H1 (cell line): Measurements from ENCODE around the gene KRTAP9-1.

Experiments
- CEBPB ChIP-seq: IDR thresholded peaks from 2 replicates; pipeline ENCODE4 v1.6.1; 2012; ENCODE audit warnings: low read depth, low read length
- HDAC6 ChIP-seq: IDR thresholded peaks from one replicate; pipeline ENCODE4 v1.7.1; 2012; ENCODE audit warnings: low read depth, mild to moderate bottlenecking, inconsistent platforms, low read length, moderate library complexity
- MAFK ChIP-seq: IDR thresholded peaks from 2 replicates; pipeline ENCODE4 v1.6.1; 2012; ENCODE audit warnings: low read depth, mild to moderate bottlenecking, improper control_type of control experiment, low read length
- POLR2A ChIP-seq, 2 experiments: IDR thresholded peaks; 1 replicate in 1 of 2; 2 replicates in 1 of 2; pipeline ENCODE4 v1.6.1; 2011; ENCODE audit warnings: low read depth in 2 of 2, low read length in 2 of 2, mild to moderate bottlenecking in 2 of 2; ENCODE audit errors: control extremely low read depth in 1 of 2
- TAF1 ChIP-seq: IDR thresholded peaks from 2 replicates; pipeline ENCODE4 v1.6.1; 2011; ENCODE audit warnings: mild to moderate bottlenecking, low read depth, low read length
- ZNF274 ChIP-seq: IDR thresholded peaks from 2 replicates; pipeline ENCODE4 v1.7.0; 2012; ENCODE audit warnings: low read length, borderline replicate concordance; ENCODE audit errors: extremely low read depth
- TF ChIP-seq, protein P1 (sequence below), 3 experiments: IDR thresholded peaks; 1 replicate in 2 of 3; 2 replicates in 1 of 3; pipeline versions ENCODE4 v1.5.1 to v1.6.1; 2011; ENCODE audit warnings: low read length in 3 of 3, mild to moderate bottlenecking in 3 of 3, inconsistent platforms in 2 of 3, low read depth in 1 of 3, moderate library complexity in 1 of 3; ENCODE audit not compliant: insufficient read depth in 1 of 3; ENCODE audit errors: control extremely low read depth in 1 of 3

DNA sequence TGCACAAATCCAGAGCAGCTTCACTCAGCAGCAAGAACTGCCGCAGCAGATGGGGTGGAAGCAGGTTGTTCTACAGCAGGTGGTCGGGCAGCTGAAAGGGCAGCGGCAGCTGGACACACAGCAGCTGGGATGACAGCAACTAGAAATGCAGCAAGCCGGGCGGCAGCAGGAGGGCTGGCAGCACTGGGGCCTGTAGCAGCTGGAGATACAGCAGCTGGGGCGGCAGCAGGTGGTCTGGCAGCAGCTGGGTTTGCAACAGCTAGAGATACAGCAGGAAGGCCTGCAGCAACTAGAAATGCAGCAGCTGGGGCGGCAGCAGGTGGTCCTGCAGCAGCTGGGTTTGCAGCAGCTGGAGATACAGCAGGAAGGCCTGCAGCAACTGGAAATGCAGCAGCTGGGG, 22.1 kb upstream of the KRTAP9-1 start:
- TF ChIP-seq, protein P1, sequence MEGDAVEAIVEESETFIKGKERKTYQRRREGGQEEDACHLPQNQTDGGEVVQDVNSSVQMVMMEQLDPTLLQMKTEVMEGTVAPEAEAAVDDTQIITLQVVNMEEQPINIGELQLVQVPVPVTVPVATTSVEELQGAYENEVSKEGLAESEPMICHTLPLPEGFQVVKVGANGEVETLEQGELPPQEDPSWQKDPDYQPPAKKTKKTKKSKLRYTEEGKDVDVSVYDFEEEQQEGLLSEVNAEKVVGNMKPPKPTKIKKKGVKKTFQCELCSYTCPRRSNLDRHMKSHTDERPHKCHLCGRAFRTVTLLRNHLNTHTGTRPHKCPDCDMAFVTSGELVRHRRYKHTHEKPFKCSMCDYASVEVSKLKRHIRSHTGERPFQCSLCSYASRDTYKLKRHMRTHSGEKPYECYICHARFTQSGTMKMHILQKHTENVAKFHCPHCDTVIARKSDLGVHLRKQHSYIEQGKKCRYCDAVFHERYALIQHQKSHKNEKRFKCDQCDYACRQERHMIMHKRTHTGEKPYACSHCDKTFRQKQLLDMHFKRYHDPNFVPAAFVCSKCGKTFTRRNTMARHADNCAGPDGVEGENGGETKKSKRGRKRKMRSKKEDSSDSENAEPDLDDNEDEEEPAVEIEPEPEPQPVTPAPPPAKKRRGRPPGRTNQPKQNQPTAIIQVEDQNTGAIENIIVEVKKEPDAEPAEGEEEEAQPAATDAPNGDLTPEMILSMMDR (IDR thresholded peaks at IDR 0.05; ENCODE audit: control extremely low read depth in 1 of 3, insufficient read depth in 1 of 3, low read depth in 1 of 3, low read length in 3 of 3), result no peak
- TF ChIP-seq ZNF274, result no peak
- no peak for TF ChIP-seq POLR2A (IDR thresholded peaks at IDR 0.05; ENCODE audit: control extremely low read depth in 1 of 2, low read depth in 2 of 2, low read length in 2 of 2)
- TF ChIP-seq TAF1, result no peak
- no peak for TF ChIP-seq CEBPB
- no peak for TF ChIP-seq MAFK
- TF ChIP-seq HDAC6, result no peak
